Measurements from ENCODE around the gene PTPRS.

PTPRS gene

GRCh38 chr19:5343848-5344247 is 3.2 kb upstream of the PTPRS start:
- TF ChIP-seq JUND (IDR thresholded peaks at IDR 0.05; ENCODE audit: low read depth): no peak
- in situ Hi-C loops (cut with HindIII; ENCODE audit: low pct_unique_long_range_greater_than_20kb, low sequenced_read_pairs): no loop called here
- no peak for DNase-seq (ENCODE audit: low read depth in 1 of 2, low spot score in 1 of 2)

- DNase-seq (ENCODE audit: low read depth in 1 of 2, low spot score in 1 of 2): no peak
- no peak for TF ChIP-seq JUND (IDR thresholded peaks at IDR 0.05; ENCODE audit: low read depth)
These were observed 2.1 kb upstream of the PTPRS start for GRCh38 chr19:5342573-5343201.

GRCh38 chr19:5341981-5342380 is 1.4 kb upstream of the PTPRS start:
- in situ Hi-C loops (cut with HindIII; ENCODE audit: low pct_unique_long_range_greater_than_20kb, low sequenced_read_pairs): no loop called here
- no peak for TF ChIP-seq JUND (IDR thresholded peaks at IDR 0.05; ENCODE audit: low read depth)
- no peak for DNase-seq (ENCODE audit: low read depth in 1 of 2, low spot score in 1 of 2)

More at GRCh38 chr19:5342573-5343201, 2.1 kb upstream of the PTPRS start:
- in situ Hi-C loops (cut with HindIII; ENCODE audit: low pct_unique_long_range_greater_than_20kb, low sequenced_read_pairs): no loop called here

- in situ Hi-C loops (cut with HindIII; ENCODE audit: low pct_unique_long_range_greater_than_20kb, low sequenced_read_pairs): no loop called here
- DNase-seq (ENCODE audit: low read depth in 1 of 2, low spot score in 1 of 2): no peak
- no peak for TF ChIP-seq JUND (IDR thresholded peaks at IDR 0.05; ENCODE audit: low read depth)
These were observed 822 bp upstream of the PTPRS start for GRCh38 chr19:5341448-5341820.

- no peak for TF ChIP-seq JUND (IDR thresholded peaks at IDR 0.05; ENCODE audit: low read depth)
- no peak for DNase-seq (ENCODE audit: low read depth in 1 of 2, low spot score in 1 of 2)
- in situ Hi-C loops (cut with HindIII; ENCODE audit: low pct_unique_long_range_greater_than_20kb, low sequenced_read_pairs): no loop called here
These were observed 519 bp downstream of the PTPRS start for GRCh38 chr19:5339950-5340636.

GRCh38 chr19:5339198-5339949 is 1.2 kb downstream of the PTPRS start:
- DNase-seq (ENCODE audit: low read depth in 1 of 2, low spot score in 1 of 2): no peak
- TF ChIP-seq JUND (IDR thresholded peaks at IDR 0.05; ENCODE audit: low read depth): no peak
- in situ Hi-C loops (cut with HindIII; ENCODE audit: low pct_unique_long_range_greater_than_20kb, low sequenced_read_pairs): no loop called here

- in situ Hi-C loops (cut with HindIII; ENCODE audit: low pct_unique_long_range_greater_than_20kb, low sequenced_read_pairs): no loop called here
- no peak for TF ChIP-seq JUND (IDR thresholded peaks at IDR 0.05; ENCODE audit: low read depth)
These were observed 1.9 kb downstream of the PTPRS start for GRCh38 chr19:5338656-5339197.

GRCh38 chr19:5337708-5338655 is 2.6 kb downstream of the PTPRS start:
- no peak for TF ChIP-seq JUND (IDR thresholded peaks at IDR 0.05; ENCODE audit: low read depth)
- no peak for DNase-seq (ENCODE audit: low read depth in 1 of 2, low spot score in 1 of 2)
- in situ Hi-C loops (cut with HindIII; ENCODE audit: low pct_unique_long_range_greater_than_20kb, low sequenced_read_pairs): no loop called here

More at GRCh38 chr19:5338656-5339197, 1.9 kb downstream of the PTPRS start:
- no peak for DNase-seq (ENCODE audit: low read depth in 1 of 2, low spot score in 1 of 2)

GRCh38 chr19:5337126-5337525 is 3.5 kb downstream of the PTPRS start:
- in situ Hi-C loops (cut with HindIII; ENCODE audit: low pct_unique_long_range_greater_than_20kb, low sequenced_read_pairs): no loop called here
- no peak for TF ChIP-seq JUND (IDR thresholded peaks at IDR 0.05; ENCODE audit: low read depth)
- no peak for DNase-seq (ENCODE audit: low read depth in 1 of 2, low spot score in 1 of 2)

- no peak for DNase-seq (ENCODE audit: low read depth in 1 of 2, low spot score in 1 of 2)
- in situ Hi-C loops (cut with HindIII; ENCODE audit: low pct_unique_long_range_greater_than_20kb, low sequenced_read_pairs): no loop called here
- TF ChIP-seq JUND (IDR thresholded peaks at IDR 0.05; ENCODE audit: low read depth): no peak
These were observed 4.2 kb downstream of the PTPRS start for GRCh38 chr19:5336195-5336965.

GRCh38 chr19:5335593-5335992 is 5.0 kb downstream of the PTPRS start:
- in situ Hi-C loops (cut with HindIII; ENCODE audit: low pct_unique_long_range_greater_than_20kb, low sequenced_read_pairs): no loop called here
- TF ChIP-seq JUND (IDR thresholded peaks at IDR 0.05; ENCODE audit: low read depth): no peak
- no peak for DNase-seq (ENCODE audit: low read depth in 1 of 2, low spot score in 1 of 2)

Measured in T47D (cell line).